SK-N-SH (cell line): ENCODE data around the gene KCTD8. TPM values are rescaled to one million over a fixed set of nuclear protein-coding genes. Genes with fewer than 3 reads are reported as not detected.

Experiments used
- CTCF ChIA-PET: fragments of 300-600, 350-600 bp; formaldehyde crosslinking; extraction: SDS; loops from one replicate; lab custom pipeline; 2021; lab: Yijun Ruan, JAX
- POLR2A ChIA-PET: fragments of 350-600 bp; sonication (Branson Sonifier 250); formaldehyde crosslinking; extraction: SDS; loops from one replicate; lab custom pipeline; 2020; ENCODE audit warnings: antibody characterized with exemption, inconsistent platforms; lab: Yijun Ruan, JAX
- DNase-seq: peaks from one replicate; pipeline ENCODE4 v3.0.0; 2012
- H2AFZ ChIP-seq: fragments of 200-600 bp; sonication (generic); 2 replicates; pipeline ENCODE4 v1.8.1; 2016; ENCODE audit warnings: antibody characterized with exemption, mild to moderate bottlenecking, low read depth
- H3F3A ChIP-seq: fragments of 200-600 bp; sonication (generic); replicated peaks from 2 replicates; pipeline ENCODE3; 2016; ENCODE audit warnings: antibody characterized with exemption, mild to moderate bottlenecking; ENCODE audit not compliant: insufficient read depth
- H3K27ac ChIP-seq, 2 experiments: fragments of 200-500 bp in 1 of 2; fragments of 200-600 bp in 1 of 2; sonication (Bioruptor generic) in 1 of 2; sonication (generic), shearing (Covaris generic) in 1 of 2; 2 replicates each; pipeline versions ENCODE4 v1.5.1 to v1.6.1; 2014 to 2016; ENCODE audit warnings: low read depth in 2 of 2, inconsistent platforms in 1 of 2, low read length in 1 of 2, mild to moderate bottlenecking in 1 of 2, mixed read lengths in 1 of 2
- H3K27me3 ChIP-seq: fragments of 200-600 bp; sonication (generic), shearing (Covaris generic); 2 replicates; pipeline ENCODE4 v1.6.1; 2016; ENCODE audit warnings: mixed run types; ENCODE audit not compliant: insufficient read depth
- H3K36me3 ChIP-seq, 2 experiments: fragments of 200-500 bp in 1 of 2; fragments of 200-600 bp in 1 of 2; sonication (Bioruptor generic) in 1 of 2; sonication (generic) in 1 of 2; replicated peaks in 1 of 2; 2 replicates each; pipeline versions ENCODE3 to v1.5.1; 2014 to 2016; ENCODE audit warnings: low read length in 1 of 2, mild to moderate bottlenecking in 1 of 2; ENCODE audit not compliant: insufficient read depth in 2 of 2, control insufficient read depth in 1 of 2
- H3K4me1 ChIP-seq, 2 experiments: fragments of 200-500 bp in 1 of 2; fragments of 200-600 bp in 1 of 2; sonication (Bioruptor generic) in 1 of 2; sonication (generic), shearing (Covaris generic) in 1 of 2; 2 replicates each; pipeline versions ENCODE4 v1.5.1 to v1.6.1; 2014 to 2016; ENCODE audit warnings: low read depth in 1 of 2, low read length in 1 of 2, mixed run types in 1 of 2; ENCODE audit not compliant: insufficient read depth in 2 of 2, control insufficient read depth in 1 of 2
- H3K4me2 ChIP-seq: fragments of 200-600 bp; sonication (generic), shearing (Covaris generic); 2 replicates; pipeline ENCODE4 v1.6.1; 2017; ENCODE audit warnings: mixed run types
- H3K4me3 ChIP-seq, 2 experiments: fragments of 200-500 bp in 1 of 2; fragments of 200-600 bp in 1 of 2; sonication (Bioruptor generic) in 1 of 2; sonication (generic), shearing (Covaris generic) in 1 of 2; 2 replicates each; pipeline versions ENCODE4 v1.5.1 to v1.8.1; 2014 to 2016; ENCODE audit warnings: low read depth in 2 of 2, inconsistent platforms in 1 of 2, low read length in 1 of 2, mild to moderate bottlenecking in 1 of 2, mixed read lengths in 1 of 2, moderate library complexity in 1 of 2
- H3K79me2 ChIP-seq: fragments of 200-600 bp; sonication (generic); 2 replicates; pipeline ENCODE4 v1.8.1; 2017; ENCODE audit warnings: mild to moderate bottlenecking; ENCODE audit not compliant: insufficient read depth
- H3K9ac ChIP-seq: fragments of 200-600 bp; sonication (generic); 2 replicates; pipeline ENCODE4 v1.6.1; 2017; ENCODE audit warnings: mixed run types
- H3K9me2 ChIP-seq: fragments of 200-600 bp; sonication (generic); 2 replicates; pipeline ENCODE4 v1.6.1; 2017; ENCODE audit warnings: mixed run types
- H3K9me3 ChIP-seq: fragments of 200-600 bp; sonication (generic); 2 replicates; pipeline ENCODE4 v1.6.1; 2017; ENCODE audit warnings: mixed run types, mild to moderate bottlenecking, moderate library complexity
- H4K20me1 ChIP-seq: fragments of 200-600 bp; sonication (generic); 2 replicates; pipeline ENCODE4 v1.6.1; 2017; ENCODE audit warnings: mild to moderate bottlenecking, mixed run types; ENCODE audit not compliant: insufficient read depth
- CTCF ChIP-seq: fragments of 200-600 bp; sonication (generic); IDR thresholded peaks from 2 replicates; pipeline ENCODE4 v1.6.1; 2017; ENCODE audit warnings: antibody characterized with exemption, mild to moderate bottlenecking, moderate library complexity
- ELF1 ChIP-seq: IDR thresholded peaks from 2 replicates; pipeline ENCODE4 v1.4.0; 2012
- EP300 ChIP-seq, 2 experiments: IDR thresholded peaks; 2 replicates each; pipeline versions ENCODE4 v1.4.0 to v1.6.1; 2012; ENCODE audit warnings: borderline replicate concordance in 1 of 2, low read depth in 1 of 2, low read length in 1 of 2
- EZH2phosphoT487 ChIP-seq: fragments of 200-600 bp; sonication (generic); IDR thresholded peaks from 2 replicates; pipeline ENCODE4 v1.6.1; 2017; ENCODE audit warnings: low read depth, mixed run types, mild to moderate bottlenecking, antibody characterized with exemption, moderate library complexity, borderline replicate concordance
- GABPA ChIP-seq: IDR thresholded peaks from 2 replicates; pipeline ENCODE4 v1.4.0; 2012; ENCODE audit warnings: low read depth, mild to moderate bottlenecking
- GATA2 ChIP-seq: sonication (generic); formaldehyde crosslinking; IDR thresholded peaks from 2 replicates; pipeline ENCODE4 v1.5.0; 2020; ENCODE audit warnings: mild to moderate bottlenecking, missing genetic modification reagents
- MEF2A ChIP-seq: IDR thresholded peaks from 2 replicates; pipeline ENCODE4 v1.4.0; 2012; ENCODE audit warnings: low read depth, borderline replicate concordance
- PBX3 ChIP-seq: IDR thresholded peaks from 2 replicates; pipeline ENCODE4; 2012
- POLR2AphosphoS5 ChIP-seq: IDR thresholded peaks from 2 replicates; pipeline ENCODE4 v1.6.1; 2012; ENCODE audit warnings: low read depth, low read length
- RCOR1 ChIP-seq: fragments of 150-350 bp; IDR thresholded peaks from 2 replicates; pipeline ENCODE4 v1.6.1; 2017; ENCODE audit warnings: antibody characterized with exemption, low read length
- REST ChIP-seq: IDR thresholded peaks from 2 replicates; pipeline ENCODE4 v1.6.1; 2012; ENCODE audit warnings: mild to moderate bottlenecking, low read depth, low read length, moderate library complexity
- RFX5 ChIP-seq: IDR thresholded peaks from 2 replicates; pipeline ENCODE4 v1.6.1; 2012; ENCODE audit warnings: mild to moderate bottlenecking, improper control_type of control experiment, low read length
- SMC3 ChIP-seq: IDR thresholded peaks from 2 replicates; pipeline ENCODE4 v1.6.1; 2012; ENCODE audit warnings: low read depth, low read length, improper control_type of control experiment
- USF1 ChIP-seq: IDR thresholded peaks from 2 replicates; pipeline ENCODE4 v1.4.0; 2012; ENCODE audit warnings: low read depth, borderline replicate concordance
- YY1 ChIP-seq: IDR thresholded peaks from 2 replicates; pipeline ENCODE4 v1.4.0; 2012; ENCODE audit warnings: low read depth, mild to moderate bottlenecking
- WGBS: methylation state at CpG from one replicate; pipeline ENCODE4 v1.1.6; 2017; ENCODE audit warnings: low lambda C conversion rate; 5-methylcytosine and 5-hydroxymethylcytosine counted together
- polyA plus RNA-seq, 3 experiments: library from polyadenylated mRNA; depleted of rRNA; stranded (reverse); fragments of >200 nt; gene quantifications; 2 replicates each; pipeline ENCODE4 v1.2.3, GENCODE V29; 2012

The KCTD8 gene
- polyA plus RNA-seq, 1 of the 3 experiments (the other 2 are of a cell fraction): not detected

- Histone ChIP-seq H3K4me2 (no peak overlapping the region), H3K9ac (no peak overlapping the region), H4K20me1 (no peaks in the 10 kb centered on the region), H3K79me2 (no peaks in the 10 kb centered on the region), H3K9me3 (no peaks in the 10 kb centered on the region), H3K36me3 (no peaks in the 10 kb centered on the region), H3K9me2 (no peaks in the 10 kb centered on the region), H3K27ac (no peak overlapping the region), H3K4me1 (no peaks in the 10 kb centered on the region), H3K4me3 (no peak overlapping the region), H3F3A (no peaks in the 10 kb centered on the region), H3K27me3 (no peaks in the 10 kb centered on the region), H2AFZ (no peak overlapping the region)
- ChIA-PET CTCF (no interaction called here), POLR2A (no interaction called here)
- no peak for TF ChIP-seq SMC3
- TF ChIP-seq POLR2AphosphoS5: no peak
- no peak for TF ChIP-seq EZH2phosphoT487
- no peak for TF ChIP-seq RFX5
- TF ChIP-seq USF1: no peak
- TF ChIP-seq GATA2 (CRISPR knock-in tag): no peak
- no peak for TF ChIP-seq EP300 (IDR thresholded peaks at IDR 0.05; ENCODE audit: borderline replicate concordance in 1 of 2, low read depth in 1 of 2, low read length in 1 of 2)
- no peak for TF ChIP-seq MEF2A
- no peak for TF ChIP-seq GABPA
- 2% methylated on average over 2 of the region's 2 CpGs for WGBS
- no peak for DNase-seq
These were observed 127.8 kb downstream of the KCTD8 start for GRCh38 chr4:44320833-44321232.

GRCh38 chr4:44319129-44319528 is 129.5 kb downstream of the KCTD8 start:
- under 1% methylated on average over 3 of the region's 3 CpGs for WGBS

More at GRCh38 chr4:44319129-44319528, 129.5 kb downstream of the KCTD8 start:
- ChIA-PET POLR2A (no interaction called here), CTCF (no interaction called here)
- H3K4me3 ChIP-seq: no peak overlapping the region
- H3K4me2 ChIP-seq: no peak overlapping the region
- no peaks in the 10 kb centered on the region for H3K36me3 ChIP-seq
- H3K27ac ChIP-seq: no peak overlapping the region
- H3K9ac ChIP-seq: no peak overlapping the region
- H3F3A ChIP-seq: no peaks in the 10 kb centered on the region
- no peak for TF ChIP-seq YY1
- no peak for TF ChIP-seq PBX3
- no peak for TF ChIP-seq CTCF
- no peak for TF ChIP-seq RCOR1
- no peak for TF ChIP-seq REST
- no peak for TF ChIP-seq RFX5
- TF ChIP-seq ELF1: no peak
- H3K9me3 ChIP-seq: no peaks in the 10 kb centered on the region
- H3K9me2 ChIP-seq: no peaks in the 10 kb centered on the region
- no peaks in the 10 kb centered on the region for H3K4me1 ChIP-seq
- H4K20me1 ChIP-seq: no peaks in the 10 kb centered on the region
- no peak overlapping the region for H2AFZ ChIP-seq
- no peaks in the 10 kb centered on the region for H3K27me3 ChIP-seq
- DNase-seq: no peak
- no peaks in the 10 kb centered on the region for H3K79me2 ChIP-seq
